Osteocyte (in vitro differentiated cells): Measurements from ENCODE around the gene COX11. TPM values are rescaled to one million over a fixed set of nuclear protein-coding genes. Genes with fewer than 3 reads are reported as not detected.

Experiments used
- DNase-seq: peaks from one replicate; pipeline ENCODE4 v3.0.0; 2021; ENCODE audit warnings: mixed read lengths; ENCODE audit not compliant: unreplicated experiment; ENCODE audit errors: extremely low spot score
- H3K27ac Mint-ChIP-seq: one replicate; pipeline ENCODE4 v1.8.0; 2021; ENCODE audit warnings: mild to moderate bottlenecking, mixed read lengths; ENCODE audit not compliant: unreplicated experiment
- H3K27me3 Mint-ChIP-seq: one replicate; pipeline ENCODE4 v1.8.0; 2021; ENCODE audit warnings: mixed read lengths; ENCODE audit not compliant: unreplicated experiment
- H3K36me3 Mint-ChIP-seq: one replicate; pipeline ENCODE4 v1.8.0; 2021; ENCODE audit warnings: mixed read lengths; ENCODE audit not compliant: unreplicated experiment
- H3K4me1 Mint-ChIP-seq: one replicate; pipeline ENCODE4 v1.8.0; 2021; ENCODE audit warnings: mixed read lengths; ENCODE audit not compliant: unreplicated experiment
- H3K4me3 Mint-ChIP-seq: one replicate; pipeline ENCODE4 v1.8.0; 2021; ENCODE audit warnings: mild to moderate bottlenecking, moderate library complexity, mixed read lengths; ENCODE audit not compliant: unreplicated experiment
- H3K9me3 Mint-ChIP-seq: one replicate; pipeline ENCODE4 v1.8.0; 2021; ENCODE audit warnings: mixed read lengths; ENCODE audit not compliant: unreplicated experiment
- total RNA-seq: library from RNA; stranded (reverse); gene quantifications from 2 replicates; pipeline ENCODE4 v1.2.1, GENCODE V29; 2021
- TF ChIP-seq, protein P1 (sequence below): fragments of 200-600 bp; sonication (generic); IDR thresholded peaks from 2 replicates; pipeline ENCODE4 v1.5.0; 2021; ENCODE audit warnings: antibody characterized with exemption, mild to moderate bottlenecking, moderate library complexity

COX11 gene
- total RNA-seq, 1 donor from 2014 or later = 57.8 TPM

DNA sequence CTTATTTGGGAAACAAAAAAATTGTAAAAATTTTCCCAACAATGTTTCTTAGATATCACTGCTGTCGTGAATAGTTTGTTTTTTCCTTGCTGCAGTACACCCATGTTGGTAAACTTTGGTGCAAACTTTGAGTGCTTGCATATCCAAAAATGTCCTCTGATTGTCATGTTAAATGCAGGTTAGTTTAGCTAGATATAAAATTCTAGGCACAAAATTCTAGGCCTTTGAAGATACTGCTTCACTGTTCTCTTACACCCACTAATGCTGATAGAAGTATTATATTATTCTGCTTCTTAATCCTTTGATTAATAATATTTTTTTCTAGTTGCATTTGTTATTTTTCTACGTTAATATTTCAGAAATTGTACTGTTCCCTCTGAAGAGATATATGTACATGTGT, 51.7 kb downstream of the COX11 start:
- no peaks in the 10 kb centered on the region for H3K4me1 Mint-ChIP-seq
- TF ChIP-seq, protein P1, sequence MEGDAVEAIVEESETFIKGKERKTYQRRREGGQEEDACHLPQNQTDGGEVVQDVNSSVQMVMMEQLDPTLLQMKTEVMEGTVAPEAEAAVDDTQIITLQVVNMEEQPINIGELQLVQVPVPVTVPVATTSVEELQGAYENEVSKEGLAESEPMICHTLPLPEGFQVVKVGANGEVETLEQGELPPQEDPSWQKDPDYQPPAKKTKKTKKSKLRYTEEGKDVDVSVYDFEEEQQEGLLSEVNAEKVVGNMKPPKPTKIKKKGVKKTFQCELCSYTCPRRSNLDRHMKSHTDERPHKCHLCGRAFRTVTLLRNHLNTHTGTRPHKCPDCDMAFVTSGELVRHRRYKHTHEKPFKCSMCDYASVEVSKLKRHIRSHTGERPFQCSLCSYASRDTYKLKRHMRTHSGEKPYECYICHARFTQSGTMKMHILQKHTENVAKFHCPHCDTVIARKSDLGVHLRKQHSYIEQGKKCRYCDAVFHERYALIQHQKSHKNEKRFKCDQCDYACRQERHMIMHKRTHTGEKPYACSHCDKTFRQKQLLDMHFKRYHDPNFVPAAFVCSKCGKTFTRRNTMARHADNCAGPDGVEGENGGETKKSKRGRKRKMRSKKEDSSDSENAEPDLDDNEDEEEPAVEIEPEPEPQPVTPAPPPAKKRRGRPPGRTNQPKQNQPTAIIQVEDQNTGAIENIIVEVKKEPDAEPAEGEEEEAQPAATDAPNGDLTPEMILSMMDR = no peak
- no peak overlapping the region for H3K4me3 Mint-ChIP-seq
- H3K9me3 Mint-ChIP-seq = peaks cover 16% of the 10 kb centered on the region
- peaks cover 63% of the 10 kb centered on the region for H3K36me3 Mint-ChIP-seq
- H3K27me3 Mint-ChIP-seq = no peaks in the 10 kb centered on the region
- no peak overlapping the region for H3K27ac Mint-ChIP-seq
- DNase-seq = no peak

Other genes with a start within 250 kb of the COX11 start
- gene TOM1L1, start 67.8 kb downstream of the COX11 start, total RNA-seq = 33.9 and 34.6 TPM in 2 replicates
- gene STXBP4, start 111 bp upstream of the COX11 start, total RNA-seq = 19.9 and 20.8 TPM in 2 replicates